Heart right ventricle (tissue), 16 donors: Measurements from ENCODE around the gene BNC2. TPM values are rescaled to one million over a fixed set of nuclear protein-coding genes. Genes with fewer than 3 reads are reported as not detected.

ENCODE experiments used
- ATAC-seq, 8 donors: fragments of 200-7000 bp; cut with Tn5 transposase; one replicate each; pipeline ENCODE4 v1.9.1; 2020; ENCODE audit warnings: mild to moderate bottlenecking in 8 of 8, moderate library complexity in 8 of 8, moderate number of reproducible peaks in 1 of 8
- DNase-seq, 2 donors: peaks; one replicate each; pipeline ENCODE4 v3.0.0-alpha.2; 2020
- H3K27ac ChIP-seq, 10 donors: fragments of 200-600 bp; sonication (generic) in 2 of 10; one replicate each; pipeline versions ENCODE4 v1.5.0 to v1.8.0; 2020 to 2022; ENCODE audit warnings: mild to moderate bottlenecking in 3 of 10
- H3K27me3 ChIP-seq, 7 donors: fragments of 200-600 bp; one replicate each; pipeline ENCODE4 v1.8.0; 2021 to 2022; ENCODE audit warnings: mild to moderate bottlenecking in 2 of 7
- H3K36me3 ChIP-seq, 9 donors: fragments of 200-600 bp; sonication (generic) in 1 of 9; one replicate each; pipeline versions ENCODE4 v1.5.0 to v1.8.0; 2020 to 2022; ENCODE audit warnings: mild to moderate bottlenecking in 2 of 9
- H3K4me1 ChIP-seq, 9 donors: fragments of 200-600 bp; sonication (generic) in 1 of 9; one replicate each; pipeline versions ENCODE4 v1.5.0 to v1.8.0; 2020 to 2022; ENCODE audit warnings: mild to moderate bottlenecking in 4 of 9
- H3K4me3 ChIP-seq, 10 donors: fragments of 200-600 bp; sonication (generic) in 2 of 10; one replicate each; pipeline versions ENCODE4 v1.5.0 to v1.8.0; 2020 to 2022; ENCODE audit warnings: mild to moderate bottlenecking in 7 of 10, moderate library complexity in 2 of 10
- H3K9me3 ChIP-seq, 11 donors: fragments of 200-600 bp in 10 of 11; sonication (generic) in 2 of 11; one replicate each; pipeline versions ENCODE4 v1.5.0 to v1.8.0; 2013 to 2022; ENCODE audit warnings: mild to moderate bottlenecking in 2 of 11, control low read depth in 1 of 11, moderate library complexity in 1 of 11
- CTCF ChIP-seq, 9 donors: fragments of 200-600 bp; sonication (generic) in 2 of 9; IDR thresholded peaks; one replicate each; pipeline versions ENCODE4 v1.5.0 to v1.8.0; 2021 to 2022; ENCODE audit warnings: antibody characterized with exemption in 9 of 9, mild to moderate bottlenecking in 5 of 9, moderate library complexity in 1 of 9
- WGBS, 2 donors: extraction: QIAGEN DNeasy Blood & Tissue Kit; methylation state at CpG; one replicate each; pipeline ENCODE4 v1.1.7; 2013; ENCODE audit warnings: inconsistent platforms in 1 of 2; 5-methylcytosine and 5-hydroxymethylcytosine counted together
- intact Hi-C, 10 donors: fragments of 100-400 bp; cut with DNase I; formaldehyde crosslinking; loops; one replicate each; pipeline versions ENCODE4 v1.11.1 to v1.14.2; 2022
- polyA plus RNA-seq, 2 donors: library from polyadenylated mRNA; stranded (reverse); fragments of 200-250 nt; gene quantifications; one replicate each; pipeline ENCODE4 v1.2.3, GENCODE V29; 2013
- total RNA-seq, 10 donors: library from RNA; stranded (reverse); fragmentation: NEBNext Ultra II Directional in 3 of 10; extraction: Animal tissue kit (Norgen Biotek cat#: 25700) in 3 of 10; gene quantifications; one replicate each; pipeline versions ENCODE4 v1.2.1 to v1.2.4, GENCODE V29; 2021 to 2023
- donor health status: Arrhythmogenic right ventricular cardiomyopathy.
- donor health status: ischemic (EF 13 %, LVEDD 7.1; RV severe dilation, severe dysfunction).
- donor health status: healthy with polysubstance abuse.
- donor health status: DM: no; HTN: yes; CAD: no.
- donor health status: DM: no; HTN: no; CAD: no.
- donor health status: ischemic (EF 25% LVEDD 6.9; RV normal size, moderate dysfunction).
- donor health status: ischemic (EF 25% LVEDD 5.7; RV mildly dilated, moderate dysfunction).
- donor health status: healthy.
- donor health status: DM: yes; HTN: yes; CAD: no.
- donor health status: Ischemic cardiomyopathy.
- donor health status: ischemic (EF 35%, LVEDD 5.7; RV mildly dilated, moderate dysfunction).
- donor health status: nonischemic (EF 11% LVEDD 7.7; RV severe dilation, severe dysfunction).
- donor health status: DM: yes; HTN: yes; CAD: no.
- donor health status: PGD.
- donor health status: ischemic (EF 29% LVEDD 5.4; RV normal size, mild dysfunction).
- donor health status: nonischemic (EF 23%, LVEDD 6.1; RV moderate dilation, normal function).

BNC2 gene
- total and polyA plus RNA-seq, 12 donors, result 0.49 to 7.3 (median 3.2) TPM

DNA sequence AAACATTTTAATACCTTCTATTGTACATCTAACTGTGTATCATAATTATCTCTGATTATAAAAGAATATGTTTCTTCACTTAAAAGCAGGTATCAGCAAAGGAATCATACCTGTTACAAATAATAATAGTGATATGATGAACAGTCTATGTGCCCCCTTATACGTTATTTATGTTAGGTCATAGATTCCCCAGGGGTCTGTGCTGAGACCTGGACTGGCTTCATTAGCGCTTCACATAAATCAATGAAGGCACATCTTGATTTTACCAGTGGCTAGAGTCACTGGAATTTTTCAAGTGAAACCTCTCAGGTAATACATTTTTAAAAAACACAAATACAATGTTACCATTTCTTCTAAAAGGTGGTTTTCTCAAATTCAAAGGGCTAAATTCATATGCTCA lies 275.2 kb downstream of the BNC2 start:
- Histone ChIP-seq H3K4me1 (no peaks in the 10 kb centered on the region), H3K27me3 (peaks cover 0 to 5% (median 0%) of the 10 kb centered on the region in 7 donors), H3K4me3 (no peak overlapping the region), H3K27ac (no peak overlapping the region), H3K36me3 (no peaks in the 10 kb centered on the region), H3K9me3 (no peaks in the 10 kb centered on the region)
- TF ChIP-seq CTCF (IDR thresholded peaks at IDR 0.05), result no peak
- DNase-seq (no peak), ATAC-seq (no peak)
- 88 to 95% methylated on average over 2 of the region's 2 CpGs for WGBS, 2 donors
- intact Hi-C loops, result loop anchor here in 1 of 10 donors (10.0 kb wide), 1 partner anchor 400 kb away; no protein-coding TSS in a partner anchor

DNA sequence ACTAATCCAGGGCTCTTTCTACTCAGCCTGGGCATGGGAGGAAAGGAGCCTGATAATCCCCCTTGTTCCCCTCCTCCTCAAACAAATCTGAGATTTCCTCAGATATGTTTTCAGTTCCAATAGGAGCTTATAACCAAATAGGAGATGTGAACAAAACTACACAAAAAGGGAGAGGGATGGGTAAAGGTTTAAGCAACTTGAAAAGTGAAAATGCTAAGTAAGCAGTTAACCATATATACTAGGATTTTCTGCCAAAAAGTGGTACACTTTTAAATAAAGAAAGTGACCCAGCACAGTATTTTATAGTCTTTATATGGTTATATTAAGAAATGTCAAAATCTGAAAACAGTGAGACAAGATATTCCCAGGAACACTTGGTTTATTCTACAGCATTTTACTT lies 275.7 kb downstream of the BNC2 start:
- H3K4me3 ChIP-seq, result no peak overlapping the region
- H3K9me3 ChIP-seq, result no peaks in the 10 kb centered on the region
- intact Hi-C loops, result loop anchor here in 1 of 10 donors (10.0 kb wide), 1 partner anchor 400 kb away; no protein-coding TSS in a partner anchor
- DNase-seq (no peak), ATAC-seq (no peak)
- peaks cover 0 to 5% (median 0%) of the 10 kb centered on the region in 7 donors for H3K27me3 ChIP-seq
- H3K4me1 ChIP-seq, result no peaks in the 10 kb centered on the region
- no peaks in the 10 kb centered on the region for H3K36me3 ChIP-seq
- no peak overlapping the region for H3K27ac ChIP-seq
- no peak for TF ChIP-seq CTCF (IDR thresholded peaks at IDR 0.05)

GRCh38 chr9:16593746-16594145 lies 276.7 kb downstream of the BNC2 start:
- DNase-seq (no peak), ATAC-seq (no peak)
- WGBS, 2 donors, result 91 to 95% methylated on average over 1 of the region's 1 CpG
- H3K27me3 ChIP-seq, result no peaks in the 10 kb centered on the region
- H3K4me1 ChIP-seq, result no peaks in the 10 kb centered on the region
- H3K4me3 ChIP-seq, result no peak overlapping the region
- H3K27ac ChIP-seq, result no peak overlapping the region
- no peaks in the 10 kb centered on the region for H3K36me3 ChIP-seq
- TF ChIP-seq CTCF (IDR thresholded peaks at IDR 0.05), result no peak
- H3K9me3 ChIP-seq, result no peaks in the 10 kb centered on the region
- intact Hi-C loops, result loop anchor here in 1 of 10 donors (10.0 kb wide), 1 partner anchor 399 kb away; no protein-coding TSS in a partner anchor

- DNase-seq (no peak), ATAC-seq (no peak)
- 70 to 71% methylated on average over 5 of the region's 5 CpGs for WGBS, 2 donors
- no peaks in the 10 kb centered on the region for H3K9me3 ChIP-seq
- no peak overlapping the region for H3K4me3 ChIP-seq
- intact Hi-C loops, result loop anchor here in 1 of 10 donors (10.0 kb wide), 1 partner anchor 396 kb away; no protein-coding TSS in a partner anchor
- no peaks in the 10 kb centered on the region for H3K36me3 ChIP-seq
- H3K27me3 ChIP-seq, result no peaks in the 10 kb centered on the region
- H3K4me1 ChIP-seq, result no peaks in the 10 kb centered on the region
- no peak for TF ChIP-seq CTCF (IDR thresholded peaks at IDR 0.05)
- no peak overlapping the region for H3K27ac ChIP-seq
Measured at GRCh38 chr9:16591092-16591491, 279.4 kb downstream of the BNC2 start.
